ENCODE data around the gene ATP6V0B.

- no peak for TF ChIP-seq CTCF (IDR thresholded peaks at IDR 0.05)
- no peak for TF ChIP-seq POLR2A (IDR thresholded peaks at IDR 0.05)
- TF ChIP-seq EP300 (IDR thresholded peaks at IDR 0.05; ENCODE audit: low read depth): no peak
Measured at GRCh38 chr1:44024031-44024902, 49.5 kb downstream of the ATP6V0B start.
